K562 (cell line): ENCODE data around the gene ATAD5. TPM values are rescaled to one million over a fixed set of nuclear protein-coding genes. Genes with fewer than 3 reads are reported as not detected.

Experiments
- ATAC-seq: fragments of 200-7000 bp; cut with Tn5 transposase; 3 replicates; pipeline ENCODE4 v1.9.1; 2020; ENCODE audit warnings: moderate library complexity
- BruUV-seq: library from RNA; stranded (reverse); fragments of 400-500 nt; replicated peaks from 2 replicates; lab custom pipeline; 2021; lab: Mats Ljungman, UMichigan
- CTCF ChIA-PET: fragments of 300-600 bp; formaldehyde crosslinking; extraction: SDS; loops from one replicate; lab custom pipeline; 2021; ENCODE audit warnings: low intra/inter-chr PET ratio; lab: Yijun Ruan, JAX
- POLR2A ChIA-PET: fragments of 300-600, 350-650 bp; sonication (Branson Sonifier 250); formaldehyde crosslinking; extraction: SDS; loops from one replicate; lab custom pipeline; 2021; ENCODE audit warnings: antibody characterized with exemption, inconsistent platforms; lab: Yijun Ruan, JAX
- DNase-seq, 4 experiments: peaks; one replicate each; pipeline versions ENCODE4 v3.0.0 to v3.0.0-alpha.2; 2011 to 2018; ENCODE audit warnings: low spot score in 3 of 4, mixed read lengths in 3 of 4; ENCODE audit errors: extremely low read depth in 1 of 4
- FAIRE-seq: peaks from 2 replicates; lab custom pipeline; 2011; peaks lifted over from hg19 to GRCh38; lab: Jason Lieb, UNC
- H2AFZ ChIP-seq: 2 replicates; pipeline ENCODE4 v1.6.0; 2011; ENCODE audit warnings: low read depth, low read length, control low read depth, inconsistent platforms
- H3K27ac ChIP-seq: fragments of 200-600 bp; 3 replicates; pipeline ENCODE4 v1.8.0; 2011; ENCODE audit warnings: low read depth, mild to moderate bottlenecking, control low read depth, inconsistent platforms, low read length, moderate library complexity, mixed read lengths; ENCODE audit errors: extremely low read depth
- H3K27me3 ChIP-seq, 2 experiments: fragments of 300-600 bp in 1 of 2; 2 replicates in 1 of 2; 3 replicates in 1 of 2; pipeline versions ENCODE4 v1.6.0 to v1.8.0; 2011; ENCODE audit warnings: inconsistent platforms in 2 of 2, low read length in 2 of 2, mild to moderate bottlenecking in 1 of 2, mixed read lengths in 1 of 2, moderate library complexity in 1 of 2; ENCODE audit not compliant: control insufficient read depth in 2 of 2, insufficient read depth in 2 of 2
- H3K36me3 ChIP-seq: fragments of 300-600 bp; 3 replicates; pipeline ENCODE4 v1.8.0; 2011; ENCODE audit warnings: mild to moderate bottlenecking, low read length, inconsistent platforms; ENCODE audit not compliant: control insufficient read depth, insufficient read depth
- H3K4me1 ChIP-seq, 2 experiments: fragments of 200-600 bp in 1 of 2; replicated peaks in 1 of 2; 2 replicates in 1 of 2; 3 replicates in 1 of 2; pipeline versions ENCODE4 v1.5.1 to v1.8.0; 2011; ENCODE audit warnings: inconsistent platforms in 2 of 2, low read length in 2 of 2, mild to moderate bottlenecking in 1 of 2, mixed read lengths in 1 of 2, moderate library complexity in 1 of 2; ENCODE audit not compliant: control insufficient read depth in 2 of 2, insufficient read depth in 2 of 2
- H3K4me2 ChIP-seq: 2 replicates; pipeline ENCODE4 v1.6.1; 2011; ENCODE audit warnings: low read length, control low read depth, inconsistent platforms, mixed read lengths; ENCODE audit not compliant: insufficient read depth
- H3K4me3 ChIP-seq: fragments of 200-600 bp; sonication (generic), shearing (Covaris generic); 2 replicates; pipeline ENCODE4 v1.5.1; 2016; ENCODE audit warnings: control low read depth, inconsistent platforms
- H3K79me2 ChIP-seq: fragments of 200-600 bp; 3 replicates; pipeline ENCODE4 v1.8.0; 2011; ENCODE audit warnings: low read length, inconsistent platforms; ENCODE audit not compliant: control insufficient read depth, insufficient read depth
- H3K9ac ChIP-seq, 2 experiments: 2 replicates each; pipeline versions ENCODE4 v1.6.0 to v1.6.1; 2011; ENCODE audit warnings: low read depth in 2 of 2, low read length in 2 of 2, control low read depth in 1 of 2, inconsistent platforms in 1 of 2, mild to moderate bottlenecking in 1 of 2, mixed read lengths in 1 of 2; ENCODE audit not compliant: insufficient read depth in 1 of 2
- H3K9me1 ChIP-seq: one replicate; pipeline ENCODE4 v1.6.0; 2011; ENCODE audit warnings: inconsistent platforms, mild to moderate bottlenecking, low read length, moderate library complexity; ENCODE audit not compliant: control insufficient read depth, insufficient read depth
- H3K9me3 ChIP-seq: replicated peaks from 2 replicates; pipeline ENCODE4 v1.5.1; 2011; ENCODE audit warnings: low read depth, low read length, inconsistent platforms; ENCODE audit not compliant: control insufficient read depth, insufficient read depth
- H4K20me1 ChIP-seq: replicated peaks from 2 replicates; pipeline ENCODE4 v1.6.1; 2011; ENCODE audit warnings: low read length, inconsistent platforms, mixed read lengths; ENCODE audit not compliant: control insufficient read depth, insufficient read depth
- CEBPB ChIP-seq: fragments of 450-650 bp; IDR thresholded peaks from 2 replicates; pipeline ENCODE4 v1.6.1; 2016; ENCODE audit warnings: missing genetic modification characterization, missing compliant biosample characterization
- NFXL1 ChIP-seq: fragments of 450-650 bp; formaldehyde crosslinking; IDR thresholded peaks from 2 replicates; pipeline ENCODE4 v1.4.0; 2021; ENCODE audit warnings: mild to moderate bottlenecking
- WGBS: fragments of 100-300 bp; shearing (Covaris generic); methylation state at CpG from one replicate; pipeline ENCODE4 v1.1.6; 2016; ENCODE audit warnings: low coverage, mixed read lengths; ENCODE audit not compliant: insufficient coverage; ENCODE audit errors: missing lambda C conversion rate; 5-methylcytosine and 5-hydroxymethylcytosine counted together
- in situ Hi-C: fragments of 300-500 bp; cut with MboI; formaldehyde crosslinking; loops from 4 replicates; pipeline ENCODE4 v1.15.0; 2018; ENCODE audit warnings: inconsistent platforms, mixed read lengths
- intact Hi-C: fragments of 100-400 bp; cut with micrococcal nuclease; formaldehyde crosslinking; loops from 2 replicates; pipeline ENCODE4 v1.14.2; 2022
- polyA plus RNA-seq, 8 experiments: library from polyadenylated mRNA; depleted of rRNA in 4 of 8; stranded (reverse) in 5 of 8; unstranded in 3 of 8; fragments of >200 nt; fragmentation: Nextera tagmentation in 2 of 8; fragmentation: Illumina TruSeq in 1 of 8; extraction: Ambion mirVana in 2 of 8; extraction: Trizol in 1 of 8; gene quantifications; 2 replicates each; pipeline versions ENCODE4 v1.2.1 to v1.2.3, GENCODE V29; 2011 to 2014; ENCODE audit warnings: inconsistent platforms in 1 of 8, missing spikeins in 1 of 8
- total RNA-seq, 7 experiments: library from RNA; depleted of rRNA in 6 of 7; stranded (reverse); fragments of >200 nt in 6 of 7; fragmentation: Illumina TruSeq in 2 of 7; extraction: Trizol in 2 of 7; gene quantifications; 2 replicates each; pipeline versions ENCODE4 v1.2.1 to v1.2.3, GENCODE V29; 2011 to 2021; ENCODE audit warnings: low replicate concordance in 1 of 7

Gene ATAD5
- total and polyA plus RNA-seq, 9 of the 15 experiments (the other 6 are each of a cell fraction or from before 2014, with no cell fraction given) = 4.6 to 25.6 (median 19.5) TPM

DNA sequence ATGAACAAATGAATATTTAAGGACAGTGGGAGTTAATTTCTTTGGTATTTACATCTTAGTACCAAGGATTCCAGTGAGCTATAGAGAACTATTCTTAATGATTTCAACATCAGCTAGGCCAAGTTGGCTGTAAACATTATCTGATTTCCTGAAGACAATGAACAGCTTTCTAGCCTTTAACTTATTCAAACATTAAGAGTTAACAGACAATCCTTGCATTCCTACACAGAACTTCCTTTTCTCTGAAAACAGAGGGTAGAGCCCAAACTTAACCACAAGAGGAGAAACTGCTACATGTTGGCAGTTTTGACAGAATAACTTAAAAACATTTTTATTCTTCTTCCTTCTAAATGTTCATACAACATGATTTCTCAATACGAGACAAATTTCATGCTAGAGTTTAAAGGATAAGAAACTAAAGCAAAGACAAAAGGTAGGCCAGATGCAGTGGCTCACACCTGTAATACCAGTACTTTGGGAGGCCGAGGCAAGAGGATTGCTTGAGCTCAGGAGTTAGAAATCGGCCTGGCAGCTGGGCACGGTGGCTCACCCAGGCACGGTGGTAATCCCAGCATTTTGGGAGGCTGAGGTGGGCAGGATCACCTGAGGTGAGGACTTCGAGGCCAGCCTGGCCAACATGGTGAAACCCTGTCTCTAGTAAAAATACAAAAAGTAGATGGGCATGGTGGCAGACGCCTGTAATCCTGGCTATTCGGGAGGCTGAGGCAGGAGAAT lies 11.6 kb upstream of the ATAD5 start:
- DNase-seq = no peak
- no peak for ATAC-seq
- POLR2A ChIA-PET = interaction anchor here (0.8 to 1.5 kb wide), 2 partner anchors 14 to 17 kb away, joined by 3 to 5 read pairs; no protein-coding TSS in a partner anchor
- Histone ChIP-seq H3K9me3 (no peaks in the 10 kb centered on the region), H3K9ac (peak overlapping the region in 1 of 2 experiments; percentile 75; a peak in 1 of 4 replicates), H3K36me3 (peaks cover 35% of the 10 kb centered on the region; the same call in 2 of the 3 replicates), H3K4me2 (no peak overlapping the region), H2AFZ (no peak overlapping the region), H3K4me3 (no peak overlapping the region), H3K27ac (no peak overlapping the region), H3K79me2 (peaks cover 96% of the 10 kb centered on the region), H3K9me1 (no peaks in the 10 kb centered on the region), H3K27me3 (no peaks in the 10 kb centered on the region), H3K4me1 (peaks cover 10 to 15% of the 10 kb centered on the region in 2 experiments), H4K20me1 (peaks cover 6% of the 10 kb centered on the region; the same call in 1 of the 2 replicates)
- in situ Hi-C loops = no loop called here
- FAIRE-seq = no peak
- TF ChIP-seq CEBPB (0 out of 2 replicates have a peak, but pooled peaks have one; percentile 19), NFXL1 (CRISPR knock-in tag) (no peak)
- CTCF ChIA-PET = no interaction called here
- intact Hi-C loops = loop anchor here (10.0 kb wide), 2 partner anchors 85 to 525 kb away; no protein-coding TSS in a partner anchor
- WGBS = 88% methylated on average over 8 of the region's 8 CpGs
- TSS peak; percentile 7 for BruUV-seq
